Measurements from ENCODE around the gene GFER. TPM values are rescaled to one million over a fixed set of nuclear protein-coding genes. Genes with fewer than 3 reads are reported as not detected.

GFER gene
- total and polyA plus RNA-seq, 9 of the 15 experiments (the other 6 are each of a cell fraction or from before 2014, with no cell fraction given), result 4.3 to 53.7 (median 19.8) TPM

DNA sequence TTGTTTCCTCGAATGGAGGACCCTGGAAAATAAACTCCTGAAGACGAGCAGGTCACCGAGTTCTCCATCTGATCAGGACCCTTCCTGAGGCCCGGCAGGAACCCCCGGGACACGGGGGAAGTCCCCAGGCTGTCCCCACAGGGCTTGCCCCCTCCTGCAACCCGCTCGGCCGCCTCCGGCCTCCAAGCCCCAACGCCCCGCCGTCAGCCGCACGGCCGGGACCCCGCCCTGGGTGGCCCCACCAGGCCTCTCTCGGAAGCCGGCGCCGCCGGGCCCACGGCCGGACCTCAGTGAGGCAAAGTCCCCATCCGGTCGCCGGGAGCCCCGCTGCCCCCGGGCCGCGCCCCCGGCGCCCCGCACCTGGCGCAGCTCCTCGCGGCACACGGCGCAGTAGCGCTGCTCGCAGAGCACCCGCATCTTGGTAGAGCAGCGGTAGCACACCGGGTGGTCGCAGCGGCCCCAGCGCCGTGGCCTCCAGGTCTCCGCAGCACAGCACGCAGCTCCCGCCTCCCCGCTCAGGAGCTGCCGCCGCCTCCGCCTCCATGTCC is 25.2 kb downstream of the GFER start (continued):
- TF ChIP-seq, protein P1, sequence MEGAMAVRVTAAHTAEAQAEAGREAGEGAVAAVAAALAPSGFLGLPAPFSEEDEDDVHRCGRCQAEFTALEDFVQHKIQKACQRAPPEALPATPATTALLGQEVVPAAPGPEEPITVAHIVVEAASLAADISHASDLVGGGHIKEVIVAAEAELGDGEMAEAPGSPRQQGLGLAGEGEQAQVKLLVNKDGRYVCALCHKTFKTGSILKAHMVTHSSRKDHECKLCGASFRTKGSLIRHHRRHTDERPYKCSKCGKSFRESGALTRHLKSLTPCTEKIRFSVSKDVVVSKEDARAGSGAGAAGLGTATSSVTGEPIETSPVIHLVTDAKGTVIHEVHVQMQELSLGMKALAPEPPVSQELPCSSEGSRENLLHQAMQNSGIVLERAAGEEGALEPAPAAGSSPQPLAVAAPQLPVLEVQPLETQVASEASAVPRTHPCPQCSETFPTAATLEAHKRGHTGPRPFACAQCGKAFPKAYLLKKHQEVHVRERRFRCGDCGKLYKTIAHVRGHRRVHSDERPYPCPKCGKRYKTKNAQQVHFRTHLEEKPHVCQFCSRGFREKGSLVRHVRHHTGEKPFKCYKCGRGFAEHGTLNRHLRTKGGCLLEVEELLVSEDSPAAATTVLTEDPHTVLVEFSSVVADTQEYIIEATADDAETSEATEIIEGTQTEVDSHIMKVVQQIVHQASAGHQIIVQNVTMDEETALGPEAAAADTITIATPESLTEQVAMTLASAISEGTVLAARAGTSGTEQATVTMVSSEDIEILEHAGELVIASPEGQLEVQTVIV (CRISPR knock-in tag; IDR thresholded peaks at IDR 0.05; ENCODE audit: borderline replicate concordance), result no peak
- TF ChIP-seq ZNF3 (CRISPR knock-in tag; IDR thresholded peaks at IDR 0.05) (no peak), NONO (IDR thresholded peaks at IDR 0.05; ENCODE audit: low read depth in 2 of 2, low read length in 1 of 2) (no peak), SRF (CRISPR knock-in tag; IDR thresholded peaks at IDR 0.05) (no peak), CBX2 (IDR thresholded peaks at IDR 0.05; ENCODE audit: insufficient read depth, low read length, poor library complexity, severe bottlenecking) (no peak), RB1 (IDR thresholded peaks at IDR 0.05; ENCODE audit: low read depth) (peak; percentile 9; the same call in 1 of the 2 replicates), POU5F1 (IDR thresholded peaks at IDR 0.05; ENCODE audit: borderline replicate concordance, low read depth, low read length, partially characterized antibody) (no peak), DACH1 (IDR thresholded peaks at IDR 0.05; ENCODE audit: partially characterized antibody) (no peak), ZNF146 (CRISPR knock-in tag; IDR thresholded peaks at IDR 0.05; ENCODE audit: unreplicated experiment) (no peak), FOXM1 (IDR thresholded peaks at IDR 0.05; ENCODE audit: low read depth) (no peak), FOXM1 (CRISPR knock-in tag; IDR thresholded peaks at IDR 0.05; ENCODE audit: low read depth) (peak; percentile 52; the same call in 1 of the 2 replicates)
- TF ChIP-seq, protein P2, sequence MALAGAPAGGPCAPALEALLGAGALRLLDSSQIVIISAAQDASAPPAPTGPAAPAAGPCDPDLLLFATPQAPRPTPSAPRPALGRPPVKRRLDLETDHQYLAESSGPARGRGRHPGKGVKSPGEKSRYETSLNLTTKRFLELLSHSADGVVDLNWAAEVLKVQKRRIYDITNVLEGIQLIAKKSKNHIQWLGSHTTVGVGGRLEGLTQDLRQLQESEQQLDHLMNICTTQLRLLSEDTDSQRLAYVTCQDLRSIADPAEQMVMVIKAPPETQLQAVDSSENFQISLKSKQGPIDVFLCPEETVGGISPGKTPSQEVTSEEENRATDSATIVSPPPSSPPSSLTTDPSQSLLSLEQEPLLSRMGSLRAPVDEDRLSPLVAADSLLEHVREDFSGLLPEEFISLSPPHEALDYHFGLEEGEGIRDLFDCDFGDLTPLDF (CRISPR knock-in tag; IDR thresholded peaks at IDR 0.05), result no peak
- TF ChIP-seq, protein P3, sequence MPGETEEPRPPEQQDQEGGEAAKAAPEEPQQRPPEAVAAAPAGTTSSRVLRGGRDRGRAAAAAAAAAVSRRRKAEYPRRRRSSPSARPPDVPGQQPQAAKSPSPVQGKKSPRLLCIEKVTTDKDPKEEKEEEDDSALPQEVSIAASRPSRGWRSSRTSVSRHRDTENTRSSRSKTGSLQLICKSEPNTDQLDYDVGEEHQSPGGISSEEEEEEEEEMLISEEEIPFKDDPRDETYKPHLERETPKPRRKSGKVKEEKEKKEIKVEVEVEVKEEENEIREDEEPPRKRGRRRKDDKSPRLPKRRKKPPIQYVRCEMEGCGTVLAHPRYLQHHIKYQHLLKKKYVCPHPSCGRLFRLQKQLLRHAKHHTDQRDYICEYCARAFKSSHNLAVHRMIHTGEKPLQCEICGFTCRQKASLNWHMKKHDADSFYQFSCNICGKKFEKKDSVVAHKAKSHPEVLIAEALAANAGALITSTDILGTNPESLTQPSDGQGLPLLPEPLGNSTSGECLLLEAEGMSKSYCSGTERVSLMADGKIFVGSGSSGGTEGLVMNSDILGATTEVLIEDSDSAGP (CRISPR knock-in tag; IDR thresholded peaks at IDR 0.05), result no peak
